ENCODE data around the gene RAP1GAP.

RAP1GAP gene

GRCh38 chr1:21590126-21590880 lies 78.9 kb downstream of the RAP1GAP start:
- DNase-seq (ENCODE audit: low spot score): no peak

- no peak for DNase-seq (ENCODE audit: low spot score)
These were observed 79.5 kb downstream of the RAP1GAP start for GRCh38 chr1:21589618-21590017.

- no peak for DNase-seq (ENCODE audit: low spot score)
These were observed 81.6 kb downstream of the RAP1GAP start for GRCh38 chr1:21587602-21587953.

GRCh38 chr1:21586846-21587601 lies 82.1 kb downstream of the RAP1GAP start:
- DNase-seq (ENCODE audit: low spot score): peak; percentile 61

DNA sequence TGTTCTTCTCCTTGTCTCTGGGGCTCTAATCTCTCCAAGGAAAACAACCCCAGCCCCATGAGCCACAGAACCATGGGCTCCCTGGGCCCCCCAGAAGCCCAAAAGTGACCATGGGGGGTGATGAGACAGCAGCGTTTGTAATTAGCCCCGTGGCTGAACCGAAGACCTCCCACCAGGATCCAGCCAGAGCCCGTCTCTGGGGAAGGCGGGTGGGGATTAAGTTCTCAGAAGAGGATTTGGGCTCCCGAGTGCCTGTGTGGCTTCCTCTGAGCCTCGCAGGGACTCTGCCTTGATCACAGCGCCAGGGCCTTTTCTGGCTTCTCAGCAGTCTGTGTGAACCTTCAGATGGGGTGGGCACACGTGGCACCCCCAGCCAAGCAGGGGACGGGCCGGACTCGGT lies 82.9 kb downstream of the RAP1GAP start:
- no peak for DNase-seq (ENCODE audit: low spot score)

- DNase-seq (ENCODE audit: low spot score): no peak
These were observed 84.1 kb downstream of the RAP1GAP start for GRCh38 chr1:21585037-21585436.

GRCh38 chr1:21584096-21584495 lies 85.1 kb downstream of the RAP1GAP start:
- no peak for DNase-seq (ENCODE audit: low spot score)

DNA sequence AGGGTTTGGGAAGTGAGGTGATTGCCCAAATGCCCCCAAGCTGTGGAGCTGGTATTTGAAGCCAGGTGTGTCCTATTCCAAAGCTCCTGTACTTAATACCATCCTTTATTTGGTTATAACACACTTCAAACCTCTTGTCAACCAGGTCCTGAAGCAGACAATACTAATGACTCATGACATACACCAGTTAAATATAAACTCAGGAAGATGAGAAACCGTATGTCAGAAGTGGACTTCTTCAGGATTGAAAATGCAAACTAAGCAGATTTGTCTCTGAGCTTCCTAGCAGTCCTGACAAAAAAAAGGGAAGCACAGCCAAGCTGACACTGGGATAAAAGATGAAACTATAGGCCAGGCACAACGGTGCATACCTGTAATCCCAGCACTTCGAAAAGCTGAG lies 89.4 kb downstream of the RAP1GAP start:
- DNase-seq (ENCODE audit: low spot score): no peak

GRCh38 chr1:21577933-21578332 lies 91.2 kb downstream of the RAP1GAP start:
- DNase-seq (ENCODE audit: low spot score): no peak

DNA sequence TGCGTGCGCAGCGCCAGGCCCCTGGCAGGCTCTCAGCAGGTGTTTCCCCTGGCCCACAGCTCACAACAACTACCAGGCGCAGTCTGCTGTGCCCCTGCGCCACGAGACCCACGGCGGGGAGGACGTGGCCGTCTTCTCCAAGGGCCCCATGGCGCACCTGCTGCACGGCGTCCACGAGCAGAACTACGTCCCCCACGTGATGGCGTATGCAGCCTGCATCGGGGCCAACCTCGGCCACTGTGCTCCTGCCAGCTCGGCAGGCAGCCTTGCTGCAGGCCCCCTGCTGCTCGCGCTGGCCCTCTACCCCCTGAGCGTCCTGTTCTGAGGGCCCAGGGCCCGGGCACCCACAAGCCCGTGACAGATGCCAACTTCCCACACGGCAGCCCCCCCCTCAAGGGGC lies 91.8 kb downstream of the RAP1GAP start:
- no peak for DNase-seq (ENCODE audit: low spot score)

DNA sequence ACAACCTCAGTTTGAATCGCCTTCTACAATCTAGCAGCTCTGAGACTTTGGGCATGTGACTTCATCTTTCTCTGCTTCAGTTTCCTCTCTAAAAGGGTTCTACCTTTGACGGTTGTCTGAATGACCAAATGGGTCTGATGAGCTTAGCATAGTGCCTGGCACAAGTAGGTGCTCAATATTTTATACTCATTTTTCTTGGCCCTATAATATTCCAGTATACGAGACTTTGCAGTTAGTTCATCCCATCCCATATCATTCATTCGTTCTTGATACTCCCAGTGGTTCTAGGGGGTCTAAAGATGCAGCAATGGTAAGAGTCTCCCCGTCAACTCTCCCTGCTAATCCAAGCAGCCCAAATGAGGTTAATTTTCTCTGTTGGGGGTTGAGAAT lies 92.4 kb downstream of the RAP1GAP start:
- DNase-seq (ENCODE audit: low spot score): no peak

- DNase-seq (ENCODE audit: low spot score): no peak
These were observed 92.9 kb downstream of the RAP1GAP start for GRCh38 chr1:21576031-21576797.

GRCh38 chr1:21575351-21575942 lies 93.7 kb downstream of the RAP1GAP start:
- no peak for DNase-seq (ENCODE audit: low spot score)

- no peak for DNase-seq (ENCODE audit: low spot score)
These were observed 94.5 kb downstream of the RAP1GAP start for GRCh38 chr1:21574466-21575151.

DNA sequence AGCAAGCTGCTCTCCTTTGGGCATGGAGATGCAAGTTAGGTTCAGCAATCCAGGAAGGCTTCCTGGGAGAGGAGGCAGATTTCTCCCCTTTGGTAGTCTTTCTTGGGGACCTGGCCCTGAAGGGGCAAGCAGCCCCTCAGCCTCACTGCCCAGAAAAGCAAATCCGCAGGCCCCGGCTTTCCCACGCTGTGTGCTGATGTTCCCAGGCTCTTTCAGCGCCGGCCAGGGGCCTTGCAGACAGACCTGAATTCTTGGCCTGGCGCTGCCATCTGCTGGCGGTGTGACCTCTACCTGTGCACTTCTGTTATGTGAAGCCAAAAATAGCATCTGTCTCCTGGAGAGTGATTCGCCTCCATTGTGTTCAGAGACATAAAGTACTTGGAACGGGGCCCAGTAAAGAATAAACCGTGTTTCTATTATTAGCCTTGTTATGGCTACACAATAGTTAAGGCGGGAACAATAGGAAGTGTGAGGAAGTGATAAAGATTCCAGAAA lies 95.1 kb downstream of the RAP1GAP start:
- peak; percentile 71 for DNase-seq (ENCODE audit: low spot score)

- no peak for DNase-seq (ENCODE audit: low spot score)
These were observed 95.7 kb downstream of the RAP1GAP start for GRCh38 chr1:21573475-21573874.

GRCh38 chr1:21572735-21573277 lies 96.4 kb downstream of the RAP1GAP start:
- no peak for DNase-seq (ENCODE audit: low spot score)

DNA sequence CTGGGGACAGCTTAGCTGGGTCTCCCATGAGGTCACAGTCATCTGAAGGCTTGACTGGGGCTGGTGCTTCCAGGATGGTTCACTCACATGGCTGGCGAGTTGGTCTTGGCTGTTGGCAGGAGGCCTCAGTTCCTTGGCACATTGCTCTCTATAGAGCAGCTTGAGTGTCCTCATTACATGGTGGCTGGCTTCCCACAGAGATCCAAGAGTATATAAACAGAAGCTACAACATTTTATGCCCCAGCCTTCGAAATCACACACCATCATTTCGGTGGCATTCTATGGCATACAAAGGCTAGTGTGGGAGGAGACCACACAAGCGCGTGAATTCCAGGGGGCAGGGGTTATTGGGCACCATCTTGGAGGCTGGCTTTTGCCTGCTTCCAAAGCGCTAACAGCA lies 96.9 kb downstream of the RAP1GAP start:
- no peak for DNase-seq (ENCODE audit: low spot score)

DNA sequence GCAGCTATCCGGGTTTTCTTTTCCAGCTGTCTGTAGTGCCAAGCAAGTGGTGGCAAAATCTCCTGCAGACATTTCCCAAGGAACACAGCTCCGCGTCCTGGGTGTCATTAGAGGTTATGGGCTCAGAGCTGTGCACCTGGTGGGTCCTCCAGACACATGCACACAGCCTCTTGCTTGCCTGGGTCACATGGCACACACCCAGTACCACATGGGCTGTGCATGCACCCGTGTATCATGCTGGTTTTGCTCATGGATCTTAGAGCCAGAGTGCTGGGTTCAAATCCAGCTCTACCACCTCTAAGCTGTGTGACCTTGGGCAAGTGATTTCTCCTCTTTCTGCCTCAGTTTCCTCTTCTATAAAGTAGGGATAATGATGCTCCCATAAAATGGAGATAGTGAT lies 98.3 kb downstream of the RAP1GAP start:
- DNase-seq (ENCODE audit: low spot score): no peak

- no peak for DNase-seq (ENCODE audit: low spot score)
These were observed 98.7 kb downstream of the RAP1GAP start for GRCh38 chr1:21570528-21570875.

GRCh38 chr1:21569820-21570527 lies 99.2 kb downstream of the RAP1GAP start:
- DNase-seq (ENCODE audit: low spot score): no peak

Data from HuH-7 (cell line).